Measurements from ENCODE around the gene RYR2. TPM values are rescaled to one million over a fixed set of nuclear protein-coding genes. Genes with fewer than 3 reads are reported as not detected.
A peak's percentile ranks its signal among the peaks of the same experiment; 100 is the strongest.

RYR2 gene
- total and polyA plus RNA-seq, 4 donors, result 2.6 to 128 (median 17.7) TPM

DNA sequence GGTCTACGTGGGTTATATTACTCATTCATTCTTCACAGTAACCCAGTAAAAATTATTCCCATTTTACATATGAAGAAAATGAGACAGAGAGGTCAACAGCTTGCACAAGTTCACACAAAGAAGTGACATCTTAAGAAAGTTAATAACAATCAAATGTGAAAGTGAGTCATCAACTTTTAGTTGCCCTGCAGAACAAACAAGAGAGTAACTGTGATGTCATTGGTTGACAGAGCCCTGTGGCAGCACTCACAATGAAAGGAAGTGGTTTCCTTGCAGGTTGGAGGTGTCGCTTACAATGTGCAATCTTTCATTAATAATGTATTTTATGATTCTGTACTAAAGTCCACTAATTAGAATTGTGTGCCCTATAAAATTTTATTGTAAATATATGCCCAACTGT, 369.6 kb downstream of the RYR2 start:
- ATAC-seq (ENCODE audit: low FRiP score) (no peak), DNase-seq (no peak)
- 91 to 93% methylated on average over 2 of the region's 2 CpGs for whole genome bisulfite sequencing, 2 donors
- Histone ChIP-seq H3K4me1 (ENCODE audit: control insufficient read depth in 1 of 2, insufficient read depth in 2 of 2, low read length in 2 of 2) (no peaks in the 10 kb centered on the region), H3K36me3 (ENCODE audit: control insufficient read depth in 1 of 2, insufficient read depth in 2 of 2, low read length in 1 of 2) (no peaks in the 10 kb centered on the region), H3K27me3 (ENCODE audit: control insufficient read depth in 1 of 2, insufficient read depth in 2 of 2, low read length in 1 of 2) (no peaks in the 10 kb centered on the region), H3K4me3 (ENCODE audit: low read length in 2 of 2) (no peak overlapping the region), H3K9me3 (ENCODE audit: control insufficient read depth, low read length) (no peaks in the 10 kb centered on the region), H3K27ac (ENCODE audit: low read depth in 1 of 2, low read length in 2 of 2) (no peak overlapping the region)
- intact Hi-C loops (cut with DNase I), result no loop called here

DNA sequence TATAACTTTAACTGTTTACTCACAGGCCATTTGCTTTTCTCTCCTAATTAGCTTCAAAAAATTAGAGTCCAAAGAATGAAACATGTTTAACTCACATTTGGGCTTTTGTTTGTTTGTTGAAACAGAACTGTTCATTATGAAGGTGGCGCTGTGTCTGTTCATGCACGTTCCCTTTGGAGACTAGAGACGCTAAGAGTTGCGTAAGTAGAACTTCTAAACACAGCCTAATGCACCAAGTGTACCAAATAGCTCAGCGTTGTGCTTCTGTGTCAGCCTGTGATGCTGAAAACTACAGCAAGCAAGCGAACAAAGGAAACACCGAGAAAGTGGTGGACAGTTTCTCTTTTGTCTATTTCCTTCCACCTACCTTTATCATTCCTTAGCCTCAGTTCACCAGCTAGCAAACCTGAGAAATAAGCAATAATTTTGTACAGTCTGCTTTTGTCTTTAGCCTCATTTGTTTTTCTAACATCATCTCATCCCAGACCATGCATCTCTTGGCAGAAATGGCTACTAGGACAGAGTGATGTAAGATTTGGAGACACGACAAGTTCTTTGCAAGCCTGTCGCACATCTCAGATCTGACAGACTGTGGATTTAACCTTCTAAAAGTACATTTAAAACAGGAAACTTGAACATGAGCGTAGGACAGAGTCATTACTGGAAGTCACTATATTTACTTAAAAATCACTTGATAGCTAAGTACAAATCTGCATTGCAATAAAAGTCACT, 375.1 kb downstream of the RYR2 start:
- Histone ChIP-seq H3K4me3 (ENCODE audit: low read length in 2 of 2) (no peak overlapping the region), H3K4me1 (ENCODE audit: control insufficient read depth in 1 of 2, insufficient read depth in 2 of 2, low read length in 2 of 2) (no peaks in the 10 kb centered on the region), H3K36me3 (ENCODE audit: control insufficient read depth in 1 of 2, insufficient read depth in 2 of 2, low read length in 1 of 2) (no peaks in the 10 kb centered on the region), H3K27ac (ENCODE audit: low read depth in 1 of 2, low read length in 2 of 2) (no peak overlapping the region), H3K27me3 (ENCODE audit: control insufficient read depth in 1 of 2, insufficient read depth in 2 of 2, low read length in 1 of 2) (no peaks in the 10 kb centered on the region), H3K9me3 (ENCODE audit: control insufficient read depth, low read length) (no peaks in the 10 kb centered on the region)
- no peak for ATAC-seq (ENCODE audit: low FRiP score)
- 67 to 68% methylated on average over 10 of the region's 10 CpGs for WGBS, 2 donors
- intact Hi-C loops (cut with DNase I), result no loop called here
- DNase-seq, result no peak

DNA sequence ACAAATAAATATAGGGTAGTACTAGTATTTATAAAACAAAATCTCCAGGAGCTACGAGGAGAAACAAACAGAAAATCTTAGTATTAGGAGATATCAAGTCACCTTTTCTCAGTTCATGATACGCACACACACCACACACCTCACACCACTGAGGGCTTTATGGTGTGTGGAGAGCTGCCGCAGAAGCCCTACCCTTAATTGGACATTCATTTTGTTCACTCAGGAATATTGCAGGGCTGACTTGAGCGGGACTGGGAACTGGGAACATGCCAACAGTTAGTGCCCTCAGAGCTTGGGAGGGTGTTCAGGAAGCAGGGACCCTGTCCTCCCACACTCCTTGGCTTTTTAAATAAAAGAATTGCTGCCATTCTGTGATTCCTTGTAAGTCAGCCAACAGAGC, 386.8 kb downstream of the RYR2 start:
- intact Hi-C loops (cut with DNase I), result no loop called here
- DNase-seq (no peak), ATAC-seq (ENCODE audit: low FRiP score) (no peak)
- H3K4me1 ChIP-seq (ENCODE audit: control insufficient read depth in 1 of 2, insufficient read depth in 2 of 2, low read length in 2 of 2), result no peaks in the 10 kb centered on the region
- no peaks in the 10 kb centered on the region for H3K36me3 ChIP-seq (ENCODE audit: control insufficient read depth in 1 of 2, insufficient read depth in 2 of 2, low read length in 1 of 2)
- H3K4me3 ChIP-seq (ENCODE audit: low read length in 2 of 2), result no peak overlapping the region
- no peak overlapping the region for H3K27ac ChIP-seq (ENCODE audit: low read depth in 1 of 2, low read length in 2 of 2)
- no peaks in the 10 kb centered on the region for H3K9me3 ChIP-seq (ENCODE audit: control insufficient read depth, low read length)
- H3K27me3 ChIP-seq (ENCODE audit: control insufficient read depth in 1 of 2, insufficient read depth in 2 of 2, low read length in 1 of 2), result no peaks in the 10 kb centered on the region
- 94 to 95% methylated on average over 4 of the region's 4 CpGs for WGBS, 2 donors

DNA sequence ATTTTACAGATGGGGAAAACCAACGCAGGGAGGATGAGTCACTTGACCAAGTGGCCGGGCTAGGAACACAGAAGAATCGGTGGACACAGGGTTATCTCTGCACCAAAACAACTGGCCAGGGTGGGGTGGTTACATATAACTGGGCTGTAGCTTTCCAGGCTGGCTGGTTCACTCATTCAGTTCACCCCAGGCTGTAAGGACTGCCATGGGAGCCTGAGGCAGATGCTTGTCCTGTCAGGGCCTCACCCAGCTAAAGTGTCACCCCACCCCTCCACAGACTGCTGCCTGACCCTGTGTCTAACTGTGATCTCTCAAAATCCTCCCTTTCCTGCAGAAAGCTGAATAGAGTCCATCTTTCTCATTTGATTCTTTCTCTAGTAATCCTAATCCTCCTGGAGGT, 387.3 kb downstream of the RYR2 start:
- Histone ChIP-seq H3K27ac (ENCODE audit: low read depth in 1 of 2, low read length in 2 of 2) (no peak overlapping the region), H3K9me3 (ENCODE audit: control insufficient read depth, low read length) (no peaks in the 10 kb centered on the region), H3K4me1 (ENCODE audit: control insufficient read depth in 1 of 2, insufficient read depth in 2 of 2, low read length in 2 of 2) (no peaks in the 10 kb centered on the region), H3K27me3 (ENCODE audit: control insufficient read depth in 1 of 2, insufficient read depth in 2 of 2, low read length in 1 of 2) (no peaks in the 10 kb centered on the region), H3K36me3 (ENCODE audit: control insufficient read depth in 1 of 2, insufficient read depth in 2 of 2, low read length in 1 of 2) (no peaks in the 10 kb centered on the region), H3K4me3 (ENCODE audit: low read length in 2 of 2) (no peak overlapping the region)
- 74 to 75% methylated on average over 3 of the region's 3 CpGs for WGBS, 2 donors
- intact Hi-C loops (cut with DNase I), result no loop called here
- DNase-seq, result no peak
- ATAC-seq (ENCODE audit: low FRiP score), result no peak

DNA sequence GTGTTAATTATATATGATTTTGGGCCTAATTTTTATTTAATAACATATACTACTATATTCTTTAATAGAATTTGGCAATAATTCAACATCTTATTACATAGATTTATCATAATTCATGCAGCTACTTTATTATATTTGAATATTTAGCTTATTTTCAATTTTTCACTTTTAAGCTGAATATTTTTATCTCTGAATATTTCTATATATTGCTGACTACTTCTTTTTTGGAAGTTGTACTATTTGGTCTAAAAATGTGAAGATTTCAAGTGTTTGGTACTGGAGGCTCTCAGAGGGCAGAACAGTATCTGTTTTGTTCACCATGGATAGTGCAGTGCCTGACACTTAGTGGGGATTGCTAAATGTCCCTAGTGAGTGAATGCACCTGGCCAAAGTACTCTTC, 389.5 kb downstream of the RYR2 start:
- no peaks in the 10 kb centered on the region for H3K9me3 ChIP-seq (ENCODE audit: control insufficient read depth, low read length)
- H3K36me3 ChIP-seq (ENCODE audit: control insufficient read depth in 1 of 2, insufficient read depth in 2 of 2, low read length in 1 of 2), result no peaks in the 10 kb centered on the region
- H3K27ac ChIP-seq (ENCODE audit: low read depth in 1 of 2, low read length in 2 of 2), result peak overlapping the region in 1 of 2 donors; percentile 43
- no peak for DNase-seq
- intact Hi-C loops (cut with DNase I), result no loop called here
- H3K4me1 ChIP-seq (ENCODE audit: control insufficient read depth in 1 of 2, insufficient read depth in 2 of 2, low read length in 2 of 2), result no peaks in the 10 kb centered on the region
- ATAC-seq (ENCODE audit: low FRiP score), result no peak
- H3K4me3 ChIP-seq (ENCODE audit: low read length in 2 of 2), result no peak overlapping the region
- H3K27me3 ChIP-seq (ENCODE audit: control insufficient read depth in 1 of 2, insufficient read depth in 2 of 2, low read length in 1 of 2), result no peaks in the 10 kb centered on the region

DNA sequence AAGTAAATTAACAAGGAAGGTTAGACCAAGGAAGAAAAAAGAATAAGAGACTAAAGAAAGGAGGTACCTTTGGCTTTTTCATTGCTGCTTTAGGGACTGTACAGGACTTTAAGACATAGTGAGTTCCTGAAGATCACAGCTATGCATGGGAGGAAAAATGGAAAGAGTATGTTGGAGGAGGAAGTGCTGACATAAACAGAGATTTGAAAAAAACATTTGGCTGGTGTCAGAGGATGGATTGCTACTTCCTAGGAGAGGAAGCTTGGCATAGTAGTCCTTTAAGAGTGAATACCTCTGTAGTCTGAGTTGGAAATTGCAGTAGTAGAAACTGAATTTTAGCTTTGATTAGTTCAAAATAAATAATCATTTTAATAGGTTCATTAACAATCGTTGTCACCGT, 398.4 kb downstream of the RYR2 start:
- Histone ChIP-seq H3K4me1 (ENCODE audit: control insufficient read depth in 1 of 2, insufficient read depth in 2 of 2, low read length in 2 of 2) (no peaks in the 10 kb centered on the region), H3K27ac (ENCODE audit: low read depth in 1 of 2, low read length in 2 of 2) (no peak overlapping the region), H3K36me3 (ENCODE audit: control insufficient read depth in 1 of 2, insufficient read depth in 2 of 2, low read length in 1 of 2) (no peaks in the 10 kb centered on the region), H3K4me3 (ENCODE audit: low read length in 2 of 2) (no peak overlapping the region), H3K9me3 (ENCODE audit: control insufficient read depth, low read length) (no peaks in the 10 kb centered on the region), H3K27me3 (ENCODE audit: control insufficient read depth in 1 of 2, insufficient read depth in 2 of 2, low read length in 1 of 2) (no peaks in the 10 kb centered on the region)
- WGBS, 2 donors, result 75 to 96% methylated on average over 2 of the region's 2 CpGs
- intact Hi-C loops (cut with DNase I), result no loop called here
- ATAC-seq (ENCODE audit: low FRiP score) (no peak), DNase-seq (no peak)

DNA sequence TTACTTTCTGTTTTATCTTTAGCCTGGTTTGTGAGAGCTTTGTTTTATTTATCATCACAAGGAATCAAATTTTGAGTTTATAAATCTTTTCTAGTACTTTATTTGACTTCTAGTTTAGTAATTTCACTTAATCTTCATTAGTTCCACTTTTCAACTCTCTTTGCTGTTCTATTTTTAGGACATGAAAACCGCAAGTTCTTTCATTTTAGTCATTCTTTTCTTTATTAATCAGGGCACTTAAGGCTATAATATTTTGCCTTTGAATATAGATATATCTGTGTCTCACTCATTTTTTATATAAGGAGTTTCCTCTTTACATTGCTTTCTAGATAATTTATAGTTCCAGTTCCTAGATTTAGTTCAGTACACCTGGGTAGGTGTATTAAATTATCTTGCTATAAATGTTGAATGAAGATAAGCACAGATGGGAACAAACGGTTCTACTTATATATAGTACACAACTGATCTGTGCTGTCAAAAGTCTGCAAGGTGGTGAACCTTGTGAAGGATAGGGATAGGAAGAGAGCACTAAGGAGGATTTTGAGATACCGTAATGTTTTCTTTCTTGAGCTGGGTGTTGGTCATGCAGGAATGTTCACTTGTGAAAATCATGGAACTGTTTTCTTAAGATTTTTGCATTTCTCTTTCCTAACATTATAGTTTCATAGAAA, 402.3 kb downstream of the RYR2 start:
- DNase-seq (no peak), ATAC-seq (ENCODE audit: low FRiP score) (no peak)
- Histone ChIP-seq H3K27ac (ENCODE audit: low read depth in 1 of 2, low read length in 2 of 2) (no peak overlapping the region), H3K27me3 (ENCODE audit: control insufficient read depth in 1 of 2, insufficient read depth in 2 of 2, low read length in 1 of 2) (no peaks in the 10 kb centered on the region), H3K36me3 (ENCODE audit: control insufficient read depth in 1 of 2, insufficient read depth in 2 of 2, low read length in 1 of 2) (no peaks in the 10 kb centered on the region), H3K4me3 (ENCODE audit: low read length in 2 of 2) (no peak overlapping the region), H3K9me3 (ENCODE audit: control insufficient read depth, low read length) (no peaks in the 10 kb centered on the region), H3K4me1 (ENCODE audit: control insufficient read depth in 1 of 2, insufficient read depth in 2 of 2, low read length in 2 of 2) (no peaks in the 10 kb centered on the region)
- intact Hi-C loops (cut with DNase I), result no loop called here
- WGBS, 2 donors, result 27 to 29% methylated on average over 3 of the region's 3 CpGs

DNA sequence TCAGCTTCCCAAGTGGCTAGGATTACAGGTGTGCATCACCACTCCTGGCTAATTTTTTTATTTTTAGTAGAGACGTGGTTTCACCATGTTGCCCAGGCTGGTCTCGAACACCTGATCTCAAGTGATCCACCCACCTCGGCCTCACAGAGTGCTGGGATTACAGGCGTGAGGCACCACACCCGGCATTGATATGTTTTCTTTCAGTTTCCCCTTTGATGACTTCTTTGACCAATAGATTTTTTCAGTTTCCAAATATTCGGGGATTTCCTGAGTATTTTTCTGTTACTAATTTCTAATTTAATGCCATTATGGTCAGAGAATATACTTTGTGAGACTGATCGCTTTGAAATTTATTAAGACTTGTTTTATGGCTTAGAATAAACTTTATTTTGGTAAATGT, 406.1 kb downstream of the RYR2 start:
- no peak for ATAC-seq (ENCODE audit: low FRiP score)
- no peak overlapping the region for H3K4me3 ChIP-seq (ENCODE audit: low read length in 2 of 2)
- 93 to 94% methylated on average over 7 of the region's 7 CpGs for WGBS, 2 donors
- no peak overlapping the region for H3K27ac ChIP-seq (ENCODE audit: low read depth in 1 of 2, low read length in 2 of 2)
- H3K27me3 ChIP-seq (ENCODE audit: control insufficient read depth in 1 of 2, insufficient read depth in 2 of 2, low read length in 1 of 2), result no peaks in the 10 kb centered on the region
- H3K9me3 ChIP-seq (ENCODE audit: control insufficient read depth, low read length), result no peaks in the 10 kb centered on the region
- intact Hi-C loops (cut with DNase I), result no loop called here
- no peaks in the 10 kb centered on the region for H3K4me1 ChIP-seq (ENCODE audit: control insufficient read depth in 1 of 2, insufficient read depth in 2 of 2, low read length in 2 of 2)
- no peak for DNase-seq
- H3K36me3 ChIP-seq (ENCODE audit: control insufficient read depth in 1 of 2, insufficient read depth in 2 of 2, low read length in 1 of 2), result peaks cover 0 to 2% of the 10 kb centered on the region in 2 donors

DNA sequence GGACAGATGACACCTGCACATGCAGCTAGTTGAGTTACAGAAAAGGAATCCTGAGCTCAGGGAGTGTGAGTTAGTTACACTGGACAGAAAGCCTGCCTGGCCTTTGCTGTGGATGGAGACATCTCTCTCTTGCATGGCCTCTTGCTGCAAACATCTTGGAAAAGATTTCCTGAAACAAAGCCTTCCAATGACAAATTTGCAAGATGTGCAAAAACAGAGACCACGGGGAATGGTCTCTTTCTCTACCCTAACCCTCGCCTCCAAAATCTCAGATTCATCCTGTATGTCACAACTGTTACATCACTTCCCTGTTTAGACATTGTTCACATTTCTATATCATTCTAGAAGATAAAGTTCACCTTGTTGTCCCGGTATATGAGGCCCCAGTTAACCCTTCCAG, 415.6 kb downstream of the RYR2 start:
- H3K27ac ChIP-seq (ENCODE audit: low read depth in 1 of 2, low read length in 2 of 2), result no peak overlapping the region
- H3K4me3 ChIP-seq (ENCODE audit: low read length in 2 of 2), result no peak overlapping the region
- intact Hi-C loops (cut with DNase I), result no loop called here
- H3K9me3 ChIP-seq (ENCODE audit: control insufficient read depth, low read length), result no peaks in the 10 kb centered on the region
- H3K36me3 ChIP-seq (ENCODE audit: control insufficient read depth in 1 of 2, insufficient read depth in 2 of 2, low read length in 1 of 2), result peaks cover 2 to 8% of the 10 kb centered on the region in 2 donors
- WGBS, 2 donors, result 91% methylated on average over 3 of the region's 3 CpGs
- no peaks in the 10 kb centered on the region for H3K27me3 ChIP-seq (ENCODE audit: control insufficient read depth in 1 of 2, insufficient read depth in 2 of 2, low read length in 1 of 2)
- DNase-seq, result no peak
- ATAC-seq (ENCODE audit: low FRiP score), result no peak
- H3K4me1 ChIP-seq (ENCODE audit: control insufficient read depth in 1 of 2, insufficient read depth in 2 of 2, low read length in 2 of 2), result no peaks in the 10 kb centered on the region
